Activated CD4-positive, alpha-beta T cell treated with anti-CD3 and anti-CD28 coated beads, Interleukin-10, Interleukin-2, amounts not matched to agents 100 ng/mL and 50 ng/mL, durations not matched to agents 16 hours and 8 hours (primary cell): ENCODE results near the gene SRC.
A peak's percentile ranks its signal among the peaks of the same experiment; 100 is the strongest.

Experiments used
- DNase-seq: peaks from one replicate; pipeline ENCODE4 v3.0.0-alpha.2; 2020

Gene SRC

GRCh38 chr20:37315452-37316110 is 30.4 kb upstream of the SRC start:
- no peak for DNase-seq

GRCh38 chr20:37316116-37316774 is 29.7 kb upstream of the SRC start:
- DNase-seq: peak; percentile 26

DNA sequence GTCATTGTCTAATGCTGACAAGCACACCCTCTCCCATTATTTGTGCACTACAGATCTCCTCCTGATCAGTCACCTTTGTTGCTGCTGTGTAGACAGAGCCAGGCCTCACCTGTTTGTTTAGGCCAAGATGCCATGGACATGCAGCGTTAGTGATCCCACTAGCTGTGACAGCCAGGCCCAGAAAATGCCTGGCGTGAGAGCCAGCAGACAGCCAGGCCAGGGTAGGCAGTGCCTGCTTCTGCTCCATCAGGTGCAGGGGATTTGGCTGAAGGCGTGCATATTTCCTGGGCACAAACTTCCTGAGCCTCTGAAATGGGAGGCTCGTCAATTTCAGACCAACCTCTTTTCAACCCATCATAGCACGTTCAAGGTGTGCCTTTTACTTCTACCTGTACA is 29.2 kb upstream of the SRC start:
- no peak for DNase-seq

DNA sequence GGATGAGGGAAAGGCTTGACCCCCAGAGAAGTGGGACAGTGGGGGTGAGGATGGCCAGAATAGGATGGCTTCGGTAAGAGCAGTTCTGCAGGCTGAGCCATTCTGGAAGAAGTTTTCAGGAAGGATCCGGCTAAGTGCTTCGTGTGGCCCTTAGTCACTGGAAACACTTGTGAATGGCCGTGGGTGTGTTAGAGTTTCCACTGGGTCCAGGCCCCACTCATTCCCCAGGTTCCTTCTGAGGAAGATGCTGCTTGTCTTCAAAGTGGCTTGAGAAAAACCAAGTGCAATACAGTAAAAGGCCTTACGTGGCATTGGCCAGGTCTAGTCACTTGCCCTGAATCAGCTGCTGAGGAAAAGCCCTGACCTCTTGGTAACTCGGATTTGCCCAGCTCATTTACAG is 28.6 kb upstream of the SRC start:
- DNase-seq: no peak

- DNase-seq: no peak
These were observed 27.8 kb upstream of the SRC start for GRCh38 chr20:37317994-37318640.

GRCh38 chr20:37319151-37319671 is 26.7 kb upstream of the SRC start:
- DNase-seq: no peak

GRCh38 chr20:37323985-37324384 is 22.0 kb upstream of the SRC start:
- no peak for DNase-seq

DNA sequence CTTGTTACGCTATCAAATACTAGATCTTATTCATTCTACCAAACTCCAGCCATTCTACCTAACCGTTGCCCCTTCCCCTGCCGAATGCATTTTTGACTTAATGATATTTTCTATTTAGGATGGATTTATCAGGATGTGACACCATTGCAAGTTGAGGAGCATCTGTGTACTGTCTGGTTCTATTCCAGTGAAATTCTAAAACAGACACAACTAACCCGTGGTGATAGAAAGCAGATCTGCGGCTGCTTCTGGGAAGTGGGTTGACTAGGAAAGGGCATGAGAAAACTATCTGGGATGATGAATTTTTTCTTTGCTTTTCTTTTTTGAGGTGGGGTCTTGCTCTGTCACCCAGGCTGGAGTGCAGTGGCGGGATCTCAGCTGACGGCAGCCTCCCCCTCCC is 20.7 kb upstream of the SRC start:
- no peak for DNase-seq

DNA sequence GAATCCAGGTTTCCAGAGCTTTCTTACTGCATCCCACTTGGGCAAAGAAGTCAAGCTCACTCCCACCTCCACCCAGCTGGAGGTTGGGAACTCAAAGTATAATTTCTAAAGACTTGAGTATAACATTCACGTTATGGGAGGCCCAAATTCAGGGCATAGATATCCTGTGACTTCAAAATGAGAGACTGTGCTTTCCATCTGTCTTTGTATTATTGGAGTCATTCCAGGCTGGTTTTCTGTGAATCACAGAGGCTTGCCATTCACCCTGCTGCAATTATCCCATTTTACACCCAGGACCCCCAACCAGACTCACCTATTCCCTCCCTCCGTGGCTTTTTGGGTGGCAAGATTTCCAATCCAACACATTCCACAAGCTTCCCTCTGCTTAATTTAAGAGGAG is 19.3 kb upstream of the SRC start:
- no peak for DNase-seq

- no peak for DNase-seq
These were observed 18.2 kb upstream of the SRC start for GRCh38 chr20:37327748-37328147.

DNA sequence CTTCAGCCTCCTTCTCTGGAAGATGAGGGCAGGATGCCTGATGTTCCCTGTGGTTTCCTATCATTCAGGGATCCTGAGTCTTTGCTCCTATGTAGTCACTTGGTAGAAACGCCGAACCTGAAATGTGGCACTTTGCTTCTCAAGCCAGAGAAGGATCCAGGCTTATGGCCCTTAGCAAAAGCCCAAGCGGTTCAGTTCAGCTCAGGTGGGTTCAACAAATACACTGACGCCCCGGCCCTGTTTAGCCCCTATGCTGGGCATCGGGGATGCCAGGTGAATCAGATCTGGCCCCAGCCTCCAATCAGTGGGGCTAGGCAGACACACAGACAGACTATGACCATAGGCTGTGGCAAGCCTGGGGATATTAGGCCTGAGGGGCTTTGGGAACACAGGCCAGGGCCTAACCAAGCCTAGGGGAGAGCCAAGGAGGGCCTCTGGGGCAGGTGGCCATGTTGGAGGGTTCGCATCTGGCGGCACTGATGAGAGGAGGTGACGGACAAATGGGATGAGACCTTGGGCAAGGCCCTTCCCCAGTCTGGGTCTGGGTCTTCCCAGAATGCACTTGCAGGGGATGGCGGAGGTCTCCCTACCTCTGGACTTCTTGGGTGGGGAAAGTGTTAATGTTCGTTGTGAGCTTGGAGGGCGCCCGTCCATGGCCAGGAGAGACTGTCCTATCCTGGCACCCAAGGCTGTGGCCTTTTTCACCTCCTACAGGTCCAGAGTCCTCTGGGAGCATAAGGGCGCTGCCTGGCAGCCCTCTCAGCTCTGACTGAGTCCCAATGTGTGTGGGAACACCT is 17.6 kb upstream of the SRC start:
- no peak for DNase-seq

DNA sequence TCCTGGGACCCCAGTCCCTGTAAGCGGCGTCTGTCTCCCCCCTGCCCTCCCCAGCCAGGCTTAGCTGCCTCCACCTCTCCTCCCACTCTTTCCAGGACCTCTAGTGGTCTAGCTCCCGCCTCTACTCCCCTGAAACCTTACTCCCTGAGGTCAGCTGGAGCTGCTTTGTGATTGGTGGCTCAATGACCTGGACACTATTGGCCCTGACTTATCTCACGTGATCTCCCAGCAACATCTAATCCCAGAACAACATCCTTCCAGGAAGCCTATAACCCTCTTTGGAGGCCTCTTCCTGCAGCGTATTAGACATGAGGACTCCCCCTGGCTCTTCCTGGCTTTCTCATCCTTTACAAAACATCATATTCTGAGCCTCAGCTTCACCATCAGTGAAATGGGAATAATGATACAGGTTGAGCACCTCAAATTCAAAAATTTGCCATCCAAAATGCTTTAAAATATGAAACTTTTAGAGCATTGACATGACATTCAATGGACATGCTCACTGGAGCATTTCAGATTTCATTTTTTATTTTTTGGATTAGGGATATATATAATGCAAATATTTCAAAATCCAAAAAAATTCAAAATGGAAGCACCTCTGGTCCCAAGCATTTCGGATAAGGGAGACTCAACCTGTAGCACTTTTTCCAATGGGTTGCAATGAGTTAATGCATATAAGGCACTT is 16.3 kb upstream of the SRC start:
- DNase-seq: no peak

DNA sequence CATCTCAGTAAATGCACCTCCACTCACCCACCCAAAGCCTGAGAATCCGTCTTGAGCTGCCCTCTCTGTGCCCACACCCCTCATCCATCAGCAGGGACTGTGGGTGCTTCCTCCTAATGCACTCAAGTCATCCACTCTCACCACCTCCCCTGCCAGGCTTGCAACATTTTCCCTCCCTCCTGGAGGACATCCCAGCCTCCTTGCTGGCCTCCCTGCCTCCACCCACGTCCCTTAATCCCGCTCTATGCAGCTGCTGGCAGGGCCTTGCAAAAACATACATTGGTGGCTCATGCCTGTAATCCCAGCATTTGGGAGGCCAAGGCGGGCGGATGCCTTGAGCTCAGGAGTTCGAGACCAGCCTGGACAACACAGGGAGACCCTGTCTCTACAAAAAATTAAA is 15.6 kb upstream of the SRC start:
- no peak for DNase-seq

- DNase-seq: no peak
These were observed 14.7 kb upstream of the SRC start for GRCh38 chr20:37331060-37331857.

- no peak for DNase-seq
These were observed 12.7 kb upstream of the SRC start for GRCh38 chr20:37333130-37333847.

- no peak for DNase-seq
These were observed 12.1 kb upstream of the SRC start for GRCh38 chr20:37333848-37334318.

DNA sequence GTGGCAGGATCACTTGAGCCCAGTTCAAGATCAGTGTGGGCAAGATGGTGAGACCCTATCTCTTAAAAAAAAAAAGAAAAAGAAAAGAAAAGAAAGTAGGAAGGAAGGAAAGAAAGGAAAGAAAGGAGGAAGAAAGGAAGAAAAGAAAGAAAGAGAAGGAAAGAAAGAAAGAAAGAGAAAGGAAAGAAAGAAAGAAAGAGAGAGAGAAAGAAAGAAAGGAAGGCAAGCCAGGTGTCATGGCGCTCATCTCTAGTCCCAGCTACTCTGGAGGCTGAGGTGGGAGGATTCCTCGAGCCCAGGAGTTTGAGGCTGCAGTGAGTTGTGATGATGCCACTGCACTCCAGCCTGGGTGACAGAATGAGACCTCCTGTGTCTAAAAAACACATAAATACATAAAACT is 11.5 kb upstream of the SRC start:
- DNase-seq: no peak

- no peak for DNase-seq
These were observed 10.1 kb upstream of the SRC start for GRCh38 chr20:37335642-37336368.

- peak; percentile 63 for DNase-seq
These were observed 9.4 kb upstream of the SRC start for GRCh38 chr20:37336369-37337207.
